Esophagus (tissue), 2 donors: ENCODE measurements around the gene HADH. TPM values are rescaled to one million over a fixed set of nuclear protein-coding genes. Genes with fewer than 3 reads are reported as not detected.

Source experiments
- H3K27ac ChIP-seq, 2 donors: one replicate each; pipeline ENCODE4 v1.5.1; 2013; ENCODE audit warnings: low read depth in 2 of 2, mild to moderate bottlenecking in 2 of 2, inconsistent platforms in 1 of 2, low read length in 1 of 2, moderate library complexity in 1 of 2
- H3K27me3 ChIP-seq, 2 donors: one replicate each; pipeline ENCODE4 v1.6.1; 2013; ENCODE audit warnings: low read length in 2 of 2, control low read depth in 1 of 2, mild to moderate bottlenecking in 1 of 2; ENCODE audit not compliant: insufficient read depth in 2 of 2, control insufficient read depth in 1 of 2
- H3K36me3 ChIP-seq, 2 donors: one replicate each; pipeline ENCODE4 v1.6.1; 2013; ENCODE audit warnings: low read length in 1 of 2; ENCODE audit not compliant: control insufficient read depth in 2 of 2, insufficient read depth in 2 of 2
- H3K4me1 ChIP-seq, 2 donors: one replicate each; pipeline ENCODE4 v1.6.1; 2013; ENCODE audit warnings: low read length in 1 of 2; ENCODE audit not compliant: control insufficient read depth in 2 of 2, insufficient read depth in 2 of 2
- H3K4me3 ChIP-seq, 2 donors: one replicate each; pipeline ENCODE4 v1.5.1; 2013; ENCODE audit warnings: low read length in 2 of 2, mild to moderate bottlenecking in 2 of 2, low read depth in 1 of 2, moderate library complexity in 1 of 2
- H3K9me3 ChIP-seq, 2 donors: one replicate each; pipeline ENCODE4 v1.6.1; 2013; ENCODE audit warnings: mild to moderate bottlenecking in 2 of 2, low read depth in 1 of 2, low read length in 1 of 2, moderate library complexity in 1 of 2; ENCODE audit not compliant: control insufficient read depth in 2 of 2, insufficient read depth in 1 of 2
- WGBS, 2 donors: extraction: QIAGEN DNeasy Blood & Tissue Kit; methylation state at CpG; one replicate each; pipeline ENCODE4 v1.1.7; 2013; 5-methylcytosine and 5-hydroxymethylcytosine counted together
- polyA plus RNA-seq, 2 donors: library from polyadenylated mRNA; stranded (reverse); fragments of 200-250 nt; gene quantifications; one replicate each; pipeline ENCODE4 v1.2.3, GENCODE V29; 2013
- donor health status: healthy with polysubstance abuse.
- donor health status: Bipolar disorder and iron deficiency.

HADH gene
- polyA plus RNA-seq, 2 donors = 26.0 to 41.5 TPM

GRCh38 chr4:108060686-108061321 is 71.1 kb downstream of the HADH start:
- H3K9me3 ChIP-seq = no peaks in the 10 kb centered on the region
- 68 to 71% methylated on average over 5 of the region's 5 CpGs for WGBS, 2 donors
- H3K27ac ChIP-seq = no peak overlapping the region
- H3K4me3 ChIP-seq = no peak overlapping the region
- no peaks in the 10 kb centered on the region for H3K36me3 ChIP-seq
- no peaks in the 10 kb centered on the region for H3K27me3 ChIP-seq
- H3K4me1 ChIP-seq = no peaks in the 10 kb centered on the region

DNA sequence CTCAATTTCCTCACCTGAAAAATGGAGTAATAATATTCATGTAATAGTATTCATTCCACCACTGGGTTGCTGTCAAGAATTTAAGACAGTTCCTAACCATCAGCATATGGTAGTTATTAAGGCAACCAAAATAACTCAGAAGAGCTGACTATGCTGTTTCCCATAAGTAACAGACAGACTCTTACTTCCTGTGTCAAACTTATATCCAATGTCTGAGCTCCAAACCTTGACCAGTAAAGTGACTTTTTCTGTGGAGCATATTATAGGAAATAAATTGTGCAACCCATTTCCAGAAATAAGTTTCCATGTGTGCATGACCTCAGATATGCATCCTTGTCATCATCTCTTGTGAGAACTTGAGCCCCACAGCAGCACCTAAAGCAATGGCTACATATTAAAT is 78.8 kb downstream of the HADH start:
- Histone ChIP-seq H3K27me3 (no peaks in the 10 kb centered on the region), H3K9me3 (no peaks in the 10 kb centered on the region), H3K4me1 (no peaks in the 10 kb centered on the region), H3K27ac (no peak overlapping the region), H3K36me3 (peaks cover 0 to 2% of the 10 kb centered on the region in 2 donors), H3K4me3 (no peak overlapping the region)

GRCh38 chr4:108070775-108071174 is 81.1 kb downstream of the HADH start:
- H3K4me3 ChIP-seq = no peak overlapping the region
- WGBS, 2 donors = 82 to 85% methylated on average over 1 of the region's 1 CpG
- H3K36me3 ChIP-seq = peaks cover 0 to 2% of the 10 kb centered on the region in 2 donors
- H3K4me1 ChIP-seq = no peaks in the 10 kb centered on the region
- H3K9me3 ChIP-seq = no peaks in the 10 kb centered on the region
- no peaks in the 10 kb centered on the region for H3K27me3 ChIP-seq
- no peak overlapping the region for H3K27ac ChIP-seq

GRCh38 chr4:108072300-108072699 is 82.6 kb downstream of the HADH start:
- H3K27ac ChIP-seq = no peak overlapping the region
- WGBS, 2 donors = 29 to 41% methylated on average over 4 of the region's 4 CpGs

DNA sequence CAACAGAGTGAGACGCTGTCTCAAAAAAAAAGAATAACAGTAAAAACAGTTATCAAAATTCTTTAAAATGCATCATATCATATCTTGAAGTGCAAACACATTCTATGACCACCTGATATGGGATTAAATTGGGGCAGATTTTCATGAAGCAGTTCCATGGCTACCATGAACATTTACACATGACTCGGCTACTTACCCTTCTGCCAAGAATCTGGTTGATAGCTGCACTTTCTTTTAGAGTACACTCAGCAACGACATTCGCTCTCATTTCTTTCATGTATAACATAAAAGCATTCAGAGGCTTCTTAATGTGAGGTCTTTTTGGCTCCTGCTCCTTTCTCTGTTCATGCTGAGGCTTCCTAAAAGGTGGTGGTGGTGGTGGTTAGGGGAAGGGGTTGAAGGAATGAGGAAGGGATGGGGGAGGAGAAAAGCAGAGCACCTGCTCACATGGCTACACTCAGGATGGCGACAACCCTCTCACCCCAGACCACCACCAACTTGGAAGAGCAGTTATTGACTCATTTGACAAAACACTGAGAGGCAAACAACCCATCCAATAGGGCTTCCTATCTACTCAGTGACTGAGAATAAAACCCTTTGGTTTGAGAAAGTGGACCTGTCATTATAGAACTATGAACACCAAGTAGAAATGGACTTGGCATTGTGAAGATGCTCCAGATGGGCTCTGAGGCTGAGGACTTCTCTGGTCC is 88.5 kb downstream of the HADH start:
- Histone ChIP-seq H3K36me3 (peaks cover 0 to 2% of the 10 kb centered on the region in 2 donors), H3K9me3 (no peaks in the 10 kb centered on the region), H3K4me1 (no peaks in the 10 kb centered on the region), H3K27me3 (no peaks in the 10 kb centered on the region), H3K27ac (no peak overlapping the region), H3K4me3 (no peak overlapping the region)
- WGBS, 2 donors = 61 to 72% methylated on average over 5 of the region's 5 CpGs

More at GRCh38 chr4:108072300-108072699, 82.6 kb downstream of the HADH start:
- Histone ChIP-seq H3K27me3 (no peaks in the 10 kb centered on the region), H3K4me3 (no peak overlapping the region), H3K36me3 (peaks cover 0 to 2% of the 10 kb centered on the region in 2 donors), H3K4me1 (no peaks in the 10 kb centered on the region), H3K9me3 (no peaks in the 10 kb centered on the region)

DNA sequence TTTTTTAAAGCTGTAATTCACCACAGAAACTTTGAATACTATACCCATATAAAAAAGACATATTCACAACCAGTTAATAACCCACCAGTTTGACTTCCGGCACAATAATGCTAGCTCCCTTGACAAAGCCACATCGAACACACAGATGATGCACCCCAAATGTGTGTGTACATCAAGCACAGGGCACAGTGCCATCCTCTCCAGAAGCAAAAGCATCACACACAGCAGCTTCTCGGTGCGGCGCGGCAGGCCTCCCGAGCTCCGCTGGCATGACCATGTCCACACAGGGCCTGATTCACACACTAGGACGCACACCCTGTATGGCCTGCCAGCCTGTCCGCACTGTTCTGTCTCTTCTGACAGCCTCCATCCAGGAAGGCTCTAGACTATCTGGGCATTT is 91.1 kb downstream of the HADH start:
- no peak overlapping the region for H3K27ac ChIP-seq
- H3K4me3 ChIP-seq = no peak overlapping the region
- 90 to 94% methylated on average over 10 of the region's 10 CpGs for WGBS, 2 donors
- H3K36me3 ChIP-seq = peaks cover 0 to 2% of the 10 kb centered on the region in 2 donors
- no peaks in the 10 kb centered on the region for H3K27me3 ChIP-seq
- no peaks in the 10 kb centered on the region for H3K9me3 ChIP-seq
- no peaks in the 10 kb centered on the region for H3K4me1 ChIP-seq

DNA sequence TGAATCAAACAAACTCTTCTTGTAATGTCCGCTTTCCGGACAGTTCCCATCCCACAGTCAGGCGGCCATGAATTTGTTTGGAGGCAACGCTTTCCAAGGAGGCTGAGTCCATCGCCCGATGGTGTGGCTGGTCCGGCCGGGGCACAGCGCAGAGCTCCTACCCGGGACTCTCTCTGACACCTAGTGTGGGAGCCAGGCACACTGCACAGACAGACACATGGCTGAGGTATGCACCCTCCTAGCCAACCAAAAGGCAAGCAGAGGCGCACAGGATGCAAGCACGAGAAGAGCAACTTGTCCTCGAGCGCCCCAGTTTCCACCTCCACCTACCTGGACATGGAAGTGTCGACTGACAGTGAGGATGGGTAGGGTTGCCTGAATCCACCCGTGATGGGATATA is 91.6 kb downstream of the HADH start:
- H3K4me1 ChIP-seq = no peaks in the 10 kb centered on the region
- no peak overlapping the region for H3K4me3 ChIP-seq
- H3K36me3 ChIP-seq = peaks cover 0 to 2% of the 10 kb centered on the region in 2 donors
- no peaks in the 10 kb centered on the region for H3K9me3 ChIP-seq
- 88 to 90% methylated on average over 16 of the region's 16 CpGs for WGBS, 2 donors
- H3K27me3 ChIP-seq = no peaks in the 10 kb centered on the region
- no peak overlapping the region for H3K27ac ChIP-seq

Other genes with a start within 250 kb of the HADH start
- gene SGMS2, start 165.0 kb upstream of the HADH start, polyA plus RNA-seq = 1 to 10 TPM; 2.4 to 8.5 TPM
- gene CYP2U1, start 58.3 kb upstream of the HADH start, polyA plus RNA-seq = 1 to 10 TPM in 1 of 2 donors, under 1 TPM in 1; 0.77 to 1.6 TPM
- 1 to 10 TPM; 4.6 to 7.4 TPM for gene LEF1, start 179.0 kb downstream of the HADH start, polyA plus RNA-seq